ENCODE results near the gene AOX1.

The AOX1 gene

DNA sequence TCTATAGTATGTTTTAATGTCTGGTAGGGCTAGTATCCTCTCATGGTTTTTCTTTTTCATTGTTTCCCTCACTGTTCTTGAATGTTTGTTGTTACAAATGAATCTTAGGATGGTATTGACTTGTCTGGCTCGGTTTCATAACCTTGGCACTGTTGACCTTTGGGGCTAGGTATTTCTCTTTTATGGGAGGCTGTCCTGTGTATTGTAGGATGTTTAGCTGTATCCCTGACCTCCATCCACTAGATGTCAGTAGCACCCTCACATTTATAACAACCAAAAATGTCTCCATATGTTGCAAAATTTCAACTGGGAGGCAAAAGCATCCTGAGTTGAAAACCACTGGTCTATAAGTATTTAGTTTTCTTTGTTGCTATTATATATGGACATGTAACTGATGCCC, 7.0 kb upstream of the AOX1 start:
- TF ChIP-seq, protein P1, sequence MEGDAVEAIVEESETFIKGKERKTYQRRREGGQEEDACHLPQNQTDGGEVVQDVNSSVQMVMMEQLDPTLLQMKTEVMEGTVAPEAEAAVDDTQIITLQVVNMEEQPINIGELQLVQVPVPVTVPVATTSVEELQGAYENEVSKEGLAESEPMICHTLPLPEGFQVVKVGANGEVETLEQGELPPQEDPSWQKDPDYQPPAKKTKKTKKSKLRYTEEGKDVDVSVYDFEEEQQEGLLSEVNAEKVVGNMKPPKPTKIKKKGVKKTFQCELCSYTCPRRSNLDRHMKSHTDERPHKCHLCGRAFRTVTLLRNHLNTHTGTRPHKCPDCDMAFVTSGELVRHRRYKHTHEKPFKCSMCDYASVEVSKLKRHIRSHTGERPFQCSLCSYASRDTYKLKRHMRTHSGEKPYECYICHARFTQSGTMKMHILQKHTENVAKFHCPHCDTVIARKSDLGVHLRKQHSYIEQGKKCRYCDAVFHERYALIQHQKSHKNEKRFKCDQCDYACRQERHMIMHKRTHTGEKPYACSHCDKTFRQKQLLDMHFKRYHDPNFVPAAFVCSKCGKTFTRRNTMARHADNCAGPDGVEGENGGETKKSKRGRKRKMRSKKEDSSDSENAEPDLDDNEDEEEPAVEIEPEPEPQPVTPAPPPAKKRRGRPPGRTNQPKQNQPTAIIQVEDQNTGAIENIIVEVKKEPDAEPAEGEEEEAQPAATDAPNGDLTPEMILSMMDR (conservative IDR thresholded peaks at IDR 0.05; ENCODE audit: low read depth), result peak; percentile 57
- no peak for DNase-seq (ENCODE audit: low spot score)
- CTCF ChIA-PET, result interaction anchor here (0.6 to 1.0 kb wide), 4 partner anchors 108 to 231 kb away, joined by 3 to 5 read pairs (median 4); no protein-coding TSS in a partner anchor
- POLR2A ChIA-PET (ENCODE audit: low non-redundant PET), result no interaction called here
- no peak overlapping the region for H3K27ac ChIP-seq

DNA sequence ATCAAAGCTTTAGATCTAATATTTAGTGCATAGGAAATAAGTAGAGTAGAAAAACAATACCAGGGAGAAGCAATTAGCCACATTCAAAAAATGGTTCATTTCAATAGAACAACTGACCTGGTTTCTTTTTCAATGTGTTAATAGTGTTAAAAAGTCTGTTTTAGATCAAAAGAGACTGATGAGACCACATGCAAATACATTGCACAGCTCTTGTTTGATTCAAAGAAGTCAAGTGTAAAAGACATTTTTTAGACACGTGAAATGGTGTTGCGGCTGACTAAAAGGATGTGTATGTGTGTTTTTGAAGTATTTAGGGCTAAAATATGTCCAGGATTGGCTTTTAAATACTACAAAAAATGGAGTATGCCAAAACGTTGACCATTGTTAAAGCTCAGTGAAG, 1.2 kb upstream of the AOX1 start:
- no peak for DNase-seq (ENCODE audit: low spot score)
- ChIA-PET POLR2A (ENCODE audit: low non-redundant PET) (no interaction called here), CTCF (interaction anchor here (0.7 to 0.9 kb wide), 2 partner anchors 13 to 295 kb away, joined by 3 to 4 read pairs; no protein-coding TSS in a partner anchor)
- TF ChIP-seq, protein P1 (conservative IDR thresholded peaks at IDR 0.05; ENCODE audit: low read depth), result no peak
- no peak overlapping the region for H3K27ac ChIP-seq

DNA sequence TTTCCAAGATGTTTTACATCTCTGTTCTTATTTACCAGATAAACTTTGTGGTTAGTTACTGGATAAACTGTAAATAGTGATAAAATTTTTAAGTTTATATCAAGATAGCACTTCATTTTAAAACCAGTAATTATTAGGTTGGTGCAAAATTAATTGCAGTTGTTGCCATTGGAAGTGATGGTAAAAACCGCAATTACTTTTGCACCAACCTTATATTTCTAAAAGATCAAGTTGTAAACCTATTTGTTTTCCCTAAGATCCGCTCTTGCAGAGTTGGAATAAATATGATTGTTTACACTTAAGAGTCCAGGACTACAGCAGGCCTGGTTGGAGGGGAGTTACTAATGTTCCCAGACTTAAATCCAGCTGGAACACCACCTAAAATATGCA, 479 bp upstream of the AOX1 start:
- TF ChIP-seq, protein P1 (conservative IDR thresholded peaks at IDR 0.05; ENCODE audit: low read depth), result no peak
- CTCF ChIA-PET, result interaction anchor here (0.8 to 1.0 kb wide), 4 partner anchors 10 to 118 kb away, joined by 3 to 5 read pairs (median 4); no protein-coding TSS in a partner anchor
- POLR2A ChIA-PET (ENCODE audit: low non-redundant PET), result no interaction called here
- H3K27ac ChIP-seq, result peak overlapping the region; percentile 65; the same call in 1 of the 2 replicates
- no peak for DNase-seq (ENCODE audit: low spot score)

DNA sequence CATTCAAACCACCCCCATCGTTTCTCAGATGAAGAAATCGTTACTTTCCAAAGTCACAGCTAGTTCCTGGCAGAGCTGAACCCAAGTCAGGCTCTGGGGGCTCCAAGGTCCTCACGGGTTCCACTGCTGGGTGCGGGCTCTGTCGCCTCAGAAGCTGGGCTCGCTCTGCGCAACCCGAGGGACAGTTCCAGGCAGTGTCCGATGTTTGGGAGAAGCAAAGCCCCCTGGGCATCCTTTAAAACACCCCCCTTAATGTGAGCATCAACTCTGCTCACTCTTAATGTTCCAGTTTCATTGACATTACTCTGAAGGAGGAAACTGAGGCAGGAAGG, 796 bp downstream of the AOX1 start:
- ChIA-PET CTCF (interaction anchor here (1.6 kb wide), 1 partner anchor 10 kb away, joined by 9 read pairs; no protein-coding TSS in a partner anchor), POLR2A (ENCODE audit: low non-redundant PET) (no interaction called here)
- no peak for DNase-seq (ENCODE audit: low spot score)
- TF ChIP-seq, protein P1 (conservative IDR thresholded peaks at IDR 0.05; ENCODE audit: low read depth), result no peak
- H3K27ac ChIP-seq, result peak overlapping the region; percentile 65

DNA sequence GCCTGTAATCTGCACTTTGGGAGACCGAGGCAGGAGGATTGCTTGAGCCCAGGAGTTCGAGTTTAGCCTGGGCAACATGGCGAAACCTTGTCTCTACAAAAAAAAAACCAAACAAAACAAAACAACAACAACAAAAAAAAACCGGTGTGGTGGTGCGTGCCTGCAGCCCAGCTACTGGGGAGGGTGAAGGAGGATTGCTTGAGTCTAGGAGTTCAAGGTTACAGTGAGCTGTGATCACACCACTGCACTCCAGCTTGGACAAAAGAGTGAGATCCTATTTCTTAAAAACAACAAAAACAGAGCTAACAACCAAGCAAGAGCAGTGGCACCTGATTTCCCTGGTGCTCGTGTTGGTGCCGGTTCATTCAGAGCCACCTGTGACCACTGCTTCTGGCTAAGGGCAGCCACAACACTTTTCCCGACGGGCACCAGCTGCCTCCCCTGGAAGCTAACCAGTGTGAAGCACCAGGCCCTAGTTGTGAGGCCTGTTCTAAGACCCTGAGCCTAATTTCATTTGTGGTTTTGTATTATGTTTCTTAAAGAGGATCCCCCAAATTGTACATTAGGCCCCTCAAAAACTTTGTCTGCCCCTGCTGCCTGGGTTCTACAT, 1.3 kb downstream of the AOX1 start:
- ChIA-PET POLR2A (ENCODE audit: low non-redundant PET) (no interaction called here), CTCF (interaction anchor here (1.6 kb wide), 1 partner anchor 11 kb away, joined by 9 read pairs; no protein-coding TSS in a partner anchor)
- TF ChIP-seq, protein P1 (conservative IDR thresholded peaks at IDR 0.05; ENCODE audit: low read depth), result no peak
- no peak for DNase-seq (ENCODE audit: low spot score)
- no peak overlapping the region for H3K27ac ChIP-seq

DNA sequence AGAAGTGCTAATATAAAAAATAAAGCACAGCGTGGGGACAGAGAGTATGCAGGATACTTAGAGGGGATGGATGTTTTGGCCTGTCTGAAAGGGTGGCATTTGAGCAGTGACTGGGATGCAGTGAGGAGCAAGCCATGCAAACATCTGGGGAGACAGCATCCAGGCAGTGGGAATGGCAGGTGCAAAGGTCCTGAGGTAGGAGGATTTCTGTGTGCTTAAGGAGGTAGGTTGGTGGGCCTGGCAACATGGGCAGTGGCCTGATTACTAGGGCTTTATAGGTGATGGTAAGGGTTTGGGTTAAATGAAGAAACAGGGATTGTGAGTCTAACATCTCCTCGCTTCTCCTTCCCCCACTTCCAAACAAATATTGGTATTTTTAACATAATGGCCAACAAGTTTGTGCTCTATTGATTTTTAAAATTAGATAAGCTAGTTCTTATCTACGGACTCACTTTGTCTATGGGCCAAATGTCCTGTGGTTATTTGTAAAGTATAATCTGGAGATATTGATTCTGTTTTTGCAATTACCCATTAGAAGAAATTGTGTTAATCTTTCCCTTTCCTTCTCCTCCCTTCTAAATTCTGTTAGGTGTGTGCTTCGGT, 2.4 kb downstream of the AOX1 start:
- no peak overlapping the region for H3K27ac ChIP-seq
- TF ChIP-seq, protein P1 (conservative IDR thresholded peaks at IDR 0.05; ENCODE audit: low read depth), result no peak
- ChIA-PET POLR2A (ENCODE audit: low non-redundant PET) (no interaction called here), CTCF (no interaction called here)
- no peak for DNase-seq (ENCODE audit: low spot score)
